HepG2 (cell line): ENCODE results near the gene AFF1. TPM values are rescaled to one million over a fixed set of nuclear protein-coding genes. Genes with fewer than 3 reads are reported as not detected.
A peak's percentile ranks its signal among the peaks of the same experiment; 100 is the strongest.

Experiments used
- AGO2 ChIP-seq: fragments of 200-400 bp; formaldehyde crosslinking; optimal IDR thresholded peaks from 2 replicates; pipeline ENCODE3; 2017; ENCODE audit warnings: mild to moderate bottlenecking, low read depth, low read length, moderate library complexity
- ARID2 ChIP-seq: sonication (generic); formaldehyde crosslinking; IDR thresholded peaks from 2 replicates; pipeline ENCODE4 v1.8.1; 2022; ENCODE audit warnings: mild to moderate bottlenecking, missing genetic modification reagents, borderline replicate concordance
- CEBPB ChIP-seq: IDR thresholded peaks from 2 replicates; pipeline ENCODE4 v1.6.1; 2011; ENCODE audit warnings: low read depth, low read length, improper control_type of control experiment, borderline replicate concordance
- MLLT10 ChIP-seq: sonication (generic); formaldehyde crosslinking; IDR thresholded peaks from 2 replicates; pipeline ENCODE4 v1.4.0; 2020; ENCODE audit warnings: missing genetic modification reagents
- PLRG1 ChIP-seq: fragments of 450-650 bp; conservative IDR thresholded peaks from 2 replicates; pipeline ENCODE4 v1.6.1; 2016
- RBM22 ChIP-seq: fragments of 200-400 bp; formaldehyde crosslinking; optimal IDR thresholded peaks from 2 replicates; pipeline ENCODE3; 2017; ENCODE audit warnings: mild to moderate bottlenecking, low read length, moderate library complexity
- ZNF12 ChIP-seq: sonication (generic); formaldehyde crosslinking; IDR thresholded peaks from 2 replicates; pipeline ENCODE4 v1.5.0; 2020; ENCODE audit warnings: missing genetic modification reagents
- ZNF180 ChIP-seq: sonication (generic); formaldehyde crosslinking; IDR thresholded peaks from 2 replicates; pipeline ENCODE4 v1.4.0; 2020; ENCODE audit warnings: low read depth, missing genetic modification reagents, borderline replicate concordance
- ZNF441 ChIP-seq: sonication (generic); formaldehyde crosslinking; IDR thresholded peaks from 2 replicates; pipeline ENCODE4 v1.7.0; 2021; ENCODE audit warnings: missing genetic modification reagents, borderline replicate concordance
- ZNF615 ChIP-seq: sonication (generic); formaldehyde crosslinking; IDR thresholded peaks from 2 replicates; pipeline ENCODE4 v1.5.0; 2020; ENCODE audit warnings: mild to moderate bottlenecking, missing genetic modification reagents, borderline replicate concordance
- ZNF879 ChIP-seq: sonication (generic); formaldehyde crosslinking; IDR thresholded peaks from 2 replicates; pipeline ENCODE4 v1.8.1; 2023; ENCODE audit warnings: missing genetic modification reagents
- ZZZ3 ChIP-seq: sonication (generic); formaldehyde crosslinking; IDR thresholded peaks from 2 replicates; pipeline ENCODE4 v1.4.0; 2020; ENCODE audit warnings: missing genetic modification reagents, mild to moderate bottlenecking, borderline replicate concordance
- polyA plus RNA-seq, 8 experiments: library from polyadenylated mRNA; depleted of rRNA in 3 of 8; stranded (reverse) in 7 of 8; unstranded in 1 of 8; fragments of >200 nt; fragmentation: Illumina TruSeq in 4 of 8; extraction: Trizol in 4 of 8; gene quantifications; 2 replicates each; pipeline versions ENCODE4 v1.2.1 to v1.2.3, GENCODE V29; 2011 to 2016; ENCODE audit warnings: low read depth in 4 of 8, missing spikeins in 1 of 8, mixed read lengths in 1 of 8; ENCODE audit not compliant: insufficient read depth in 1 of 8
- total RNA-seq, 5 experiments: library from RNA; depleted of rRNA; stranded (reverse); fragments of >200 nt; fragmentation: Illumina TruSeq; extraction: Trizol; gene quantifications; 2 replicates each; pipeline ENCODE4 v1.2.3, GENCODE V29; 2016; ENCODE audit warnings: low read depth in 1 of 5
- TF ChIP-seq, protein P1 (sequence below), 2 experiments: fragments of 450-650 bp in 1 of 2; sonication (generic) in 1 of 2; formaldehyde crosslinking in 1 of 2; IDR thresholded peaks; 2 replicates each; pipeline versions ENCODE4 v1.6.1 to v1.8.0; 2016 to 2022; ENCODE audit warnings: antibody characterized with exemption in 1 of 2, mild to moderate bottlenecking in 1 of 2, missing genetic modification reagents in 1 of 2
- TF ChIP-seq, protein P2 (sequence below), 2 experiments: fragments of 450-650 bp in 1 of 2; sonication (generic) in 1 of 2; formaldehyde crosslinking; IDR thresholded peaks; 2 replicates each; pipeline versions ENCODE4 v1.5.0 to v1.8.0; 2020 to 2022; ENCODE audit warnings: mild to moderate bottlenecking in 1 of 2, missing genetic modification reagents in 1 of 2
- TF ChIP-seq, protein P3 (sequence below): sonication (generic); formaldehyde crosslinking; IDR thresholded peaks from 2 replicates; pipeline ENCODE4 v1.4.0; 2020; ENCODE audit warnings: mild to moderate bottlenecking, low read depth, missing genetic modification reagents
- TF ChIP-seq, protein P4 (sequence below): sonication (generic); formaldehyde crosslinking; IDR thresholded peaks from 2 replicates; pipeline ENCODE4 v1.4.0; 2020; ENCODE audit warnings: mild to moderate bottlenecking, missing genetic modification reagents

AFF1 gene
- total and polyA plus RNA-seq, 2 of the 13 experiments (the other 11 are each of a cell fraction or from before 2014, with no cell fraction given): 15.5 to 15.9 TPM

DNA sequence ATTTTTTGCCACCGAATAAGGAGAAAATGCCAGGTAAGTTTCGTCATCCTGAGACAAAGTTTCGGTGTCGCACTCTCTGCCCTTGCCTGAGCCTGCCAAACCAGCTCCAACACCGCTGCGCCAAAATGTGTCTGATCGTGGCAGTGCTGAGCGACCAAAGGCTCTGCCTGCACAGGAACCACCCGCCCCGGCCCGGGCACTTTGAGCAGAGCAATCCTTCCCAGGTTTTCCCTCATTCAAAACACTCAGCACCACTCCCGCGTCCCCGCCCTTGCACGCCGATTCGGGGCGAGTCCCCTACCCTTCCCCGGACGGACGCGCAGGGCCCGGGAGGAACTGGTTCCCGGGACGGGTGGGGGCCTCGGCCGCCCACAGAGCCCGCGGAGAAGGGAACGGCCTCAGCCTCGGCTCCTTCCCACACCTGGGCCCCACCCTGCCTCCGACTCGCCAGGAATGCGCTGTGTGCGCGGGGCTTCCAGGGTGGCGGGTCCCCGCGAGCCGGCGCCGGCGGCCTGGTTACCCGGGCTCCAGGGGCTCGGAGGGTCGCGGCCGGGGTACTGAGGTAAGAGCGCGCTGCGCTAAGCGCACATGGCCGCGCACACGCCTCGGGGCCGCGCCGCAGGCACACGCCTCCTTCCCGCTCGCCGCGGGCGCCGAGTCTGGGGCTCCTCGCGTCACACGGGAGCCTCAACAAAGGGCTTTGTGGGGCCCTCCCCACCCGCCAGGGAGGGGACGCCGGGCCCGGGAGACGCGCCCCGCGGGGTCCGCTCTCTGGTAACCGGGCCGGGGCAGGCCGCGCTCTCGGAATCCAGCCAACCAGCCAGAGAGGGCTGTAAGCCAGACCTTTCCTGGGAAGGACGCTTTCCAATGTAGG is 42.8 kb upstream of the AFF1 start, which contains the start of gene C4orf36 (continued):
- TF ChIP-seq, protein P1, sequence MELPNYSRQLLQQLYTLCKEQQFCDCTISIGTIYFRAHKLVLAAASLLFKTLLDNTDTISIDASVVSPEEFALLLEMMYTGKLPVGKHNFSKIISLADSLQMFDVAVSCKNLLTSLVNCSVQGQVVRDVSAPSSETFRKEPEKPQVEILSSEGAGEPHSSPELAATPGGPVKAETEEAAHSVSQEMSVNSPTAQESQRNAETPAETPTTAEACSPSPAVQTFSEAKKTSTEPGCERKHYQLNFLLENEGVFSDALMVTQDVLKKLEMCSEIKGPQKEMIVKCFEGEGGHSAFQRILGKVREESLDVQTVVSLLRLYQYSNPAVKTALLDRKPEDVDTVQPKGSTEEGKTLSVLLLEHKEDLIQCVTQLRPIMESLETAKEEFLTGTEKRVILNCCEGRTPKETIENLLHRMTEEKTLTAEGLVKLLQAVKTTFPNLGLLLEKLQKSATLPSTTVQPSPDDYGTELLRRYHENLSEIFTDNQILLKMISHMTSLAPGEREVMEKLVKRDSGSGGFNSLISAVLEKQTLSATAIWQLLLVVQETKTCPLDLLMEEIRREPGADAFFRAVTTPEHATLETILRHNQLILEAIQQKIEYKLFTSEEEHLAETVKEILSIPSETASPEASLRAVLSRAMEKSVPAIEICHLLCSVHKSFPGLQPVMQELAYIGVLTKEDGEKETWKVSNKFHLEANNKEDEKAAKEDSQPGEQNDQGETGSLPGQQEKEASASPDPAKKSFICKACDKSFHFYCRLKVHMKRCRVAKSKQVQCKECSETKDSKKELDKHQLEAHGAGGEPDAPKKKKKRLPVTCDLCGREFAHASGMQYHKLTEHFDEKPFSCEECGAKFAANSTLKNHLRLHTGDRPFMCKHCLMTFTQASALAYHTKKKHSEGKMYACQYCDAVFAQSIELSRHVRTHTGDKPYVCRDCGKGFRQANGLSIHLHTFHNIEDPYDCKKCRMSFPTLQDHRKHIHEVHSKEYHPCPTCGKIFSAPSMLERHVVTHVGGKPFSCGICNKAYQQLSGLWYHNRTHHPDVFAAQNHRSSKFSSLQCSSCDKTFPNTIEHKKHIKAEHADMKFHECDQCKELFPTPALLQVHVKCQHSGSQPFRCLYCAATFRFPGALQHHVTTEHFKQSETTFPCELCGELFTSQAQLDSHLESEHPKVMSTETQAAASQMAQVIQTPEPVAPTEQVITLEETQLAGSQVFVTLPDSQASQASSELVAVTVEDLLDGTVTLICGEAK (IDR thresholded peaks at IDR 0.05): no peak
- TF ChIP-seq, protein P1 (CRISPR knock-in tag; IDR thresholded peaks at IDR 0.05): peak; percentile 57; the same call in 1 of the 2 replicates
- TF ChIP-seq MLLT10 (CRISPR knock-in tag): no peak
- TF ChIP-seq ZNF615: no peak
- TF ChIP-seq, protein P2, sequence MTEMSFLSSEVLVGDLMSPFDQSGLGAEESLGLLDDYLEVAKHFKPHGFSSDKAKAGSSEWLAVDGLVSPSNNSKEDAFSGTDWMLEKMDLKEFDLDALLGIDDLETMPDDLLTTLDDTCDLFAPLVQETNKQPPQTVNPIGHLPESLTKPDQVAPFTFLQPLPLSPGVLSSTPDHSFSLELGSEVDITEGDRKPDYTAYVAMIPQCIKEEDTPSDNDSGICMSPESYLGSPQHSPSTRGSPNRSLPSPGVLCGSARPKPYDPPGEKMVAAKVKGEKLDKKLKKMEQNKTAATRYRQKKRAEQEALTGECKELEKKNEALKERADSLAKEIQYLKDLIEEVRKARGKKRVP (CRISPR knock-in tag; IDR thresholded peaks at IDR 0.05): no peak
- peak; percentile 56 for TF ChIP-seq AGO2
- TF ChIP-seq, protein P3, sequence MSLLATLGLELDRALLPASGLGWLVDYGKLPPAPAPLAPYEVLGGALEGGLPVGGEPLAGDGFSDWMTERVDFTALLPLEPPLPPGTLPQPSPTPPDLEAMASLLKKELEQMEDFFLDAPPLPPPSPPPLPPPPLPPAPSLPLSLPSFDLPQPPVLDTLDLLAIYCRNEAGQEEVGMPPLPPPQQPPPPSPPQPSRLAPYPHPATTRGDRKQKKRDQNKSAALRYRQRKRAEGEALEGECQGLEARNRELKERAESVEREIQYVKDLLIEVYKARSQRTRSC (CRISPR knock-in tag): no peak
- TF ChIP-seq ZNF879 (CRISPR knock-in tag): no peak
- no peak for TF ChIP-seq ZZZ3 (CRISPR knock-in tag)
- no peak for TF ChIP-seq ZNF12 (CRISPR knock-in tag)
- TF ChIP-seq ZNF180 (CRISPR knock-in tag): no peak
- TF ChIP-seq RBM22: no peak
- TF ChIP-seq ZNF441 (CRISPR knock-in tag): 0 out of 2 replicates have a peak, but pooled peaks have one; percentile 24
- no peak for TF ChIP-seq PLRG1
- TF ChIP-seq CEBPB: no peak
- TF ChIP-seq, protein P4, sequence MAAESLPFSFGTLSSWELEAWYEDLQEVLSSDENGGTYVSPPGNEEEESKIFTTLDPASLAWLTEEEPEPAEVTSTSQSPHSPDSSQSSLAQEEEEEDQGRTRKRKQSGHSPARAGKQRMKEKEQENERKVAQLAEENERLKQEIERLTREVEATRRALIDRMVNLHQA: no peak
- TF ChIP-seq ARID2: no peak
